GM12874 (cell line): ENCODE measurements around the gene TPPP2.

Experiments used
- CTCF ChIP-seq: IDR thresholded peaks from 2 replicates; pipeline ENCODE4 v1.5.1; 2011; ENCODE audit warnings: low read depth, mild to moderate bottlenecking, control low read depth, low read length, moderate library complexity; ENCODE audit not compliant: insufficient read depth

Gene TPPP2

GRCh38 chr14:21042918-21043317 is 12.9 kb downstream of the TPPP2 start:
- TF ChIP-seq CTCF = no peak

GRCh38 chr14:21043387-21043973 is 13.5 kb downstream of the TPPP2 start:
- TF ChIP-seq CTCF = no peak

GRCh38 chr14:21043974-21044618 is 14.1 kb downstream of the TPPP2 start:
- no peak for TF ChIP-seq CTCF

GRCh38 chr14:21047378-21047781 is 17.4 kb downstream of the TPPP2 start:
- TF ChIP-seq CTCF = no peak

GRCh38 chr14:21048638-21049037 is 18.6 kb downstream of the TPPP2 start:
- TF ChIP-seq CTCF = no peak

- TF ChIP-seq CTCF = no peak
Observed at GRCh38 chr14:21049271-21049673, 19.3 kb downstream of the TPPP2 start.

- no peak for TF ChIP-seq CTCF
Observed at GRCh38 chr14:21050597-21050996, 20.6 kb downstream of the TPPP2 start.
